ENCODE data around the gene THSD4.

The THSD4 gene

DNA sequence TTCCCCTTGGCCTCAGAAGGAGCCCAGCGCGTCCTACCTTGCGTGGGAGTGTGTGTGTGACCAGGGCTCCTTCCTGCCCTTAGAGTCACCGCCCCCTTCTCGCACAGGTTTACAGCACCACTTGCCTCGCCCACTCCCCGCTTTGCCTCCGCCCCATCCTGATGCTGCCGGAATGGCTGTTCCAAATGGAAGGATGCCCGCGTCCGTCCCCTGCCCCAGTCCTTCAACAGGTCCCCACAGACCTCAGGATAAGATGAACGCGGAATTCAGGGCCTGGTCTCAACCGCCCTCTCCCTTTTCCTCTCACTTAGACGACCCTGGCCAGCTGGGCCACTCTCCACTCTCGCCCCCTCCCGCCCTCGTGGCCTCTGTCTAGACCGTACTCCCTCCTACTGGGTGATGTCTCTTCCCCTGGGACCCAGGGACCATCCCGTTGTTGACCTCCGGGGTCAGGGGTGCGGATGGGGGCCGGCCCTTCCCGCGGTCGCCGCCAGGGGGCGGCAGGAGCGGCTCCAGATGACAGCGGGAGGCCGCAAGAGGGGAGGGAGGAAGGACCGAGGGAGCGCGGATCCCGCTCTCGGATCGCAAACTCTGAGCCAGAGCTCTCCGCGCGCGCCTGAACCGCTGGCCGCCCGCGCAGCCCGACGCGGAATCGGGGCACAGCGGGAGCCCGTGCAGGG is at the start of gene THSD4:
Gene THSD4 (plus strand): TSS at position 585 of the 680 bp plus-strand sequence.
- no peaks in the 10 kb centered on the region for H3K36me3 Mint-ChIP-seq
- ATAC-seq (replicated peaks) (peak; percentile 82 to 83), DNase-seq (peak; percentile 42)
- no peak within 1 kb of the TSS for H3K27ac Mint-ChIP-seq
- peak within 1 kb of the TSS; percentile 77 to 80 for H3K4me3 Mint-ChIP-seq
- H3K27me3 Mint-ChIP-seq: peaks cover 48 to 50% of the 10 kb centered on the region in 2 donors
- peaks cover 9 to 16% of the 10 kb centered on the region in 2 donors for H3K4me1 Mint-ChIP-seq
- no peaks in the 10 kb centered on the region for H3K9me3 Mint-ChIP-seq

DNA sequence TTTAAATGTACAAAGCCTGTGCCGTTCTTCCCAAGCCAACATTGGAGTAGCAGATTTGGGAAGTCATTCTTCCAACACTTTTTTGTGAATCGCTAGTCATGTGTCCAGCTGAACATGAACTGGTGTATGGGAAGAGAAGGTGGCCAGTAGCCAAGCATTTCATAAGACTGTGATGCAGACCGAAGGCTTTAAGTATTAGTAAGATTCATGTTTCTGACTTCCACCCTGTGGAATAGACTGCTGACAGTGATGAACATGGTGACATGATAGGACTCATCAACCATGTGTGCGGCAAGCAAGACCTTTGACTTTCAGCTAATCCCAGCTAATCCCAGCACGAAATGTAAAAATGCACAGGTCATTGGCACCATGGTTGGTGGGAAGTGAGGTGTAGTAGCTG is 48.3 kb upstream of the THSD4 start:
- no peak overlapping the region for H3K27ac Mint-ChIP-seq
- peaks cover 0 to 2% of the 10 kb centered on the region in 2 donors for H3K9me3 Mint-ChIP-seq
- no peaks in the 10 kb centered on the region for H3K4me1 Mint-ChIP-seq
- H3K4me3 Mint-ChIP-seq: no peak overlapping the region
- H3K36me3 Mint-ChIP-seq: no peaks in the 10 kb centered on the region
- DNase-seq (no peak), ATAC-seq (replicated peaks) (no peak)
- H3K27me3 Mint-ChIP-seq: peaks cover 5 to 7% of the 10 kb centered on the region in 2 donors

DNA sequence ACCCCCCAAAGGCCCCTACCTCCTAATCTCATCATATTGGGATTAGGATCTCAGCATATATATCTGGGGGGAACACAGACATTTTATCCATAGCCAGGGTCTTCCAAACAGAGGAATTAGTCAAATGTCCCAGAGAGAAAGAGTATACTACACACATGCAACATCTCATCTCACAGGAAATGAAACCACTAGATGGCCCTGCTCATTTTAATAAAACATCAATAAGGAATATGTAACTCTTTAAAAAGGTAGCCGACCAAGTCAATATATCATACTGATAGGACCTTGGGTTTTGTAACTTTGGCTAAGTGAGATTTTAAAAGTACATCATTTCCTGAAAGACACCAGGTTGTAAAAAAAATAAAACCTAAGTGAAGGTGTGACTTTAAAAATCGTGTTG is 45.6 kb upstream of the THSD4 start:
- H3K36me3 Mint-ChIP-seq: no peaks in the 10 kb centered on the region
- DNase-seq (no peak), ATAC-seq (replicated peaks) (no peak)
- no peak overlapping the region for H3K27ac Mint-ChIP-seq
- no peaks in the 10 kb centered on the region for H3K4me1 Mint-ChIP-seq
- H3K9me3 Mint-ChIP-seq: peaks cover 9 to 10% of the 10 kb centered on the region in 2 donors
- H3K4me3 Mint-ChIP-seq: no peak overlapping the region
- peaks cover 9 to 12% of the 10 kb centered on the region in 2 donors for H3K27me3 Mint-ChIP-seq

DNA sequence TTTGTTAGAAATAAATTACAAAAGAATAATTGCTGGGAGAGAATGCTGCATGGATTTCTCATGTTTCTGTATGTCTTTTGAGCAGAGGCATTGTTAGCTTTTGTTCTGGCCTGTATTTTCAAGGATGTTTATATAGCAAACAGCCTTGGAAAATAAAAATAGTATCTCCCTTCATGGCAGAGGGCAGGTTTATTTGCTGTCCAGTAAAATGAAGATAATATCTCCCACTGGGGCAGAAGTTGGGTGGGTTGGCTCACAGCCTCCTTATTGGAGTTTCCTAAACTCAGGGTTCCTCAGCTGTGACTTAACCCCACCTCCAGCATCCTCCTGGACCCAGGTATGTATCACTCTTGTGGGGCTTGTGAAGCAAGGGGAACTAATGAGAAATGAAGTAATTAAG is 43.7 kb upstream of the THSD4 start:
- Mint-ChIP-seq H3K4me1 (no peaks in the 10 kb centered on the region), H3K27ac (no peak overlapping the region), H3K36me3 (no peaks in the 10 kb centered on the region), H3K27me3 (peaks cover 9 to 12% of the 10 kb centered on the region in 2 donors), H3K4me3 (no peak overlapping the region), H3K9me3 (peaks cover 10 to 11% of the 10 kb centered on the region in 2 donors)
- ATAC-seq (replicated peaks): no peak
- DNase-seq: no peak

DNA sequence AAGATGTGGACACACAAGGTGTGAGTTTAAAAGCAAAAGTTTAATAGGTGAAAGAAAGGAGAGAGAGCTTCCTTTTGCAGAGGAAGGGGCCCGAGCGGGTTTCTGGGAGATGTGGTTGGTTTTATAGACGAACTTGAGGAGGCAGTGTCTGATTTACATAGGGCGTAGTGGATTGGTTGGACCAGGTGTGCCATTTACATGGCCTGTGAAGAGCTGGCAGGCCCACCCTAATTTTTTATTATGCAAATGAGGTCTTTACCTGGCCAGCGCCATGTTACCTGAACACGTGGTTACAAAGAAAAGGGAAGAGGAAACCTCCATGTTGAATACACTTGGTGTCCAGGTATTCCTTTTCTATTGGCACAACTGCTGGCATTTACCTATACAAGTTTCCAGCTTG is 42.8 kb upstream of the THSD4 start:
- Mint-ChIP-seq H3K36me3 (no peaks in the 10 kb centered on the region), H3K4me3 (no peak overlapping the region), H3K27me3 (peaks cover 9 to 10% of the 10 kb centered on the region in 2 donors), H3K4me1 (no peaks in the 10 kb centered on the region), H3K9me3 (peaks cover 10 to 12% of the 10 kb centered on the region in 2 donors), H3K27ac (no peak overlapping the region)
- ATAC-seq (replicated peaks) (no peak), DNase-seq (no peak)

DNA sequence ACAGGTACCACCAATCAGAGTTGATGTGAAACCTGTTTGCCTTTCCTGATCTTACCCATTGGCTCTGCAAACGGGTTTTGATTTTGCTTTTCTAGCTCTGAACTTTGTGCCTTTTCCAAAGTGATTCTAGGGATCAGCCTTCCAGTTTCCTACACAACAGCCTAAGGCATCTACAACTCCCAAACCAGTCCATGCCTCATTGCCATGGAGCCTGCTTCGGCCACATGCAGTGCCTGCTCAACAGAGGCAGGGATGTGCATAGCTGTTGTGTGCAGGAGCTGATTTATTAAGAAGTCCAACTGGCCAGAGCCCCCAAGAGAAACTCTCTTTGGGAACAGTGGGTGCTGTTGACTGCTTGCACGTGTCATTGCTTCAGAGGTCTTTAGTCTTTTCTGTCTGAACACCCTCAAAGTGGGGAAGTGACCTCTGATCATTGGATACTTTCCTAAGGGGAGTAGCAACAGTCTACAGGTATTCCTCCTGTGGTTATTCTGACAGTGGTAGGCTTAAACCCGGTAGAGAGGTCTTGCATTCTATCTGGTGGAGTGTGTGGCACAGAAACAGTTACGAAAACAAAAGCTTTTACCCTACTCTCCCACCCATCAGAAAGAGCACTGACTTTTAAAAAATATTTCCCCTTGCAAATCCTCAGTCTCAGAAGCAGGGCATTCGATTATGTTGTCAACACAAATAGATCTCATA is 36.6 kb upstream of the THSD4 start:
- Mint-ChIP-seq H3K36me3 (no peaks in the 10 kb centered on the region), H3K27me3 (peaks cover 12 to 29% of the 10 kb centered on the region in 2 donors), H3K27ac (no peak overlapping the region), H3K9me3 (peaks cover 9 to 12% of the 10 kb centered on the region in 2 donors), H3K4me3 (no peak overlapping the region), H3K4me1 (no peaks in the 10 kb centered on the region)
- ATAC-seq (replicated peaks) (no peak), DNase-seq (no peak)

DNA sequence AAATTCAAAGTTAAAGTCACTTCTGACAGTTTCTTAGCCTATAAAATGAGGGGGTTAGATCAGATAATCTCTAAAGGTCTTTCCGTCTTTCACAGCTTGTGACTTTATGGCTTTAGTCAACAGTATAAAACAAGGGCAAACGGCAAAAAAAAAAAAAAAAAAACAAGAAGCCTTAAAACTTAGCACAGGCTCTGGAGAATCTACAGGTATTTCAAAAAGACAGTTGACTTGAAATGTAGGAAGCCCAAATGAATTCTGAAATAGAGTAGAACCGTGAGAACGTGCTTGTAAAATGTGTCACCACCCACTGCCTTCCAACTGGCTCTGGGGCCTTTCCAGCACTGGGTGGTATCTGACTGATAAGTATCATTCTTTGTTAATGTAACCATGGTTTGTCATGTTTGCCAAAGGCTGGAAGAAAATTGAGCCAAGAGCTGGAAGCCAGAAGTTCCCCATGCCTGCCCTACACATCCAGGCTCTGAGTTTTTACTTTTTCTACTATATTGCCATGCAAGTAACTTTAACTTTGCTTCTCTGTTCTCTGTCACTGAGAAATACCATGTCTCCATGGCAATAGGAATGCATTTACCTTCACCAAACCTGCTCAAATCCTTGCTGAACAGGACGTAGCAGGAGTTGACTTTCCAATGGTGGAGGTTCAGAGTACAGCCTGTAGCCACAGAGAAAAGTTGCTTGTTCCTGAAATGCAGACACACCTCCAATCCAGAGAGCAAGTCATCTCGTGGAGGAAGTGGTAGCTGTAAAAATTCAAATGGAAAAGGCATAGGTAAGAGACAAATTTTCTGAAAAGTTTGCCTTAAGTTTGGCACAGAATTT is 35.8 kb upstream of the THSD4 start:
- Mint-ChIP-seq H3K4me1 (no peaks in the 10 kb centered on the region), H3K27ac (no peak overlapping the region), H3K27me3 (peaks cover 16 to 31% of the 10 kb centered on the region in 2 donors), H3K9me3 (peaks cover 6 to 8% of the 10 kb centered on the region in 2 donors), H3K36me3 (no peaks in the 10 kb centered on the region), H3K4me3 (no peak overlapping the region)
- ATAC-seq (replicated peaks) (no peak), DNase-seq (no peak)

DNA sequence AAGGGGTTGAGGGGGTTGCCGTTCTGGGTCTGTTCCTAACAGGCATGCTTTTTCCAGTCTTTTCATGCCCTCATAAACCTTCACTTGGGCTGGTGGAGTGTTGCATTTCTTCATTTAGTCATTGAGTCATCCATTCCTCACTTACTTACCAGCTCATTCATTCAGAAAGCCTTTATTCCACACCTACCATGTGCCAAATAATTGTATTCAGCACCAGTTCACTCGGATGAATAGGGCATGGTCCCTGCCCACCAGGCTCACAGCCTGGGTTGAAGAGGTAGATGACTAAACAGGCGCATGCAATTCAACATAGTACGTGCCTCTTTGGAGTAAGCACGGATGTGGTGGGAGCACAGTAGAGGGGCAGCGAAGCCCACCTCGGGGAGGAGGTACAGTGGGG is 35.1 kb upstream of the THSD4 start:
- H3K36me3 Mint-ChIP-seq: no peaks in the 10 kb centered on the region
- peaks cover 16 to 31% of the 10 kb centered on the region in 2 donors for H3K27me3 Mint-ChIP-seq
- ATAC-seq (replicated peaks): no peak

DNA sequence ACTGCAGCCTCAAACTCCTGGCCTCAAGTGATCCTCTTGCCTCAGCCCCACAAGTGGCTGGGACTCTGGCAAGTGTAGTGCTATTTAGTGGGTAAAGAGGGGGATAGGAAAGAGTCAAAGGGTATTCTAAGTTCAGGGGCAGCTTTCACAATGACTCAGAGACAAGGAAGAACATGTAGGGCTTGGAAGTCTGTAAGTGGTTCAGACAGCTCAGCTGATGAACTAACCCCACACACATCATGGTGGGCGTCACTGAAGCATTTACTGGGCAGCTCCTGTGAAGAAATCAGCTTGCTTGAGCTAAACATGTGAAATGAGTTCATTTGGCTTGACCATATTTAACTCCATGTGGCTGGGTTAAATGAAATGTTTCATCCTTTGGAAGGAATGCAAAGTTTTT is 34.6 kb upstream of the THSD4 start:
- Mint-ChIP-seq H3K27ac (no peak overlapping the region), H3K9me3 (peaks cover 4 to 6% of the 10 kb centered on the region in 2 donors), H3K4me1 (no peaks in the 10 kb centered on the region), H3K36me3 (no peaks in the 10 kb centered on the region), H3K4me3 (no peak overlapping the region), H3K27me3 (peaks cover 16 to 31% of the 10 kb centered on the region in 2 donors)
- DNase-seq: no peak
- ATAC-seq (replicated peaks): no peak

More for the DNA sequence above, 35.1 kb upstream of the THSD4 start:
- peaks cover 4 to 6% of the 10 kb centered on the region in 2 donors for H3K9me3 Mint-ChIP-seq
- H3K4me1 Mint-ChIP-seq: no peaks in the 10 kb centered on the region
- no peak for DNase-seq
- H3K4me3 Mint-ChIP-seq: no peak overlapping the region
- H3K27ac Mint-ChIP-seq: no peak overlapping the region

DNA sequence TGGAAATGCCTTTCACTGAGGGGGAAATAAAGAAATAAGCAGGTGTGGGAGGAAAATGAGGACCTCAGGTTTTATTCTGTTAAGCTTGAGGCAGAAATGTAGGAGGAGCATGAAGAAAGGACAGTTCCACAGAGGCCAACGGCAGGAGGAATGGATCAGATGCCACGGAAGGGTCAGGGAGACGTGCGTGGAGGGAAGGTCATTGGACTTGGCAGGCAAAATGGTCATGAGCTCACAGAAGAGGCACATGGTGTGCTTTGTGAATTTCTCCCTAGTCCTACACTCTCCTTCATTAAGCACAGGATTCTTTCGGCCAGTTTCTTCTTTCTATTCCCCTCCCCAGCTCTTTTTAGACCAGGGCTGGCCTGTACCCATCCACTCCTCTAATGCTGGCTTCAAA is 32.5 kb upstream of the THSD4 start:
- Mint-ChIP-seq H3K27ac (no peak overlapping the region), H3K4me3 (no peak overlapping the region), H3K9me3 (peaks cover 4 to 6% of the 10 kb centered on the region in 2 donors), H3K36me3 (peaks cover 0 to 1% of the 10 kb centered on the region in 2 donors), H3K27me3 (peaks cover 16 to 37% of the 10 kb centered on the region in 2 donors), H3K4me1 (no peaks in the 10 kb centered on the region)
- ATAC-seq (replicated peaks) (no peak), DNase-seq (no peak)

DNA sequence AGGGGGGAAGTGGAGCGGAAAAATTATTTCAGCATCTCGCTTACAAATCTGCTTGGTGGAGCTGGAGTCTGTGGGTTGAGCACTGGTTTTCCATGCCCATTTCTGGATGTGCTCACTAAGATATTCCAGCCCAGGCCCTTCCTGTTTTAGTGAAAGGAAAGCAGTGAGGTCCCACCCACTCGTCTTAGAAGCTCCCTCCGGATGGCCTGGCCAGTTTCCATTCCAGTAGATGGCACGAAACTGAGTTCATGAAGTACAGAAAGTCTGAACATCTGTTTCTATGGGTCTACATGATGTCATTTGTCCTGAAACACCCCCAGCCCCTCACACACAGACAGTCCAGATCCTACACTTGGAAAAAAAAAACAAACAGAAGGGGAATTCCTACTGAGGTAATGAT is 31.9 kb upstream of the THSD4 start:
- ATAC-seq (replicated peaks) (no peak), DNase-seq (no peak)
- H3K9me3 Mint-ChIP-seq: peaks cover 2 to 5% of the 10 kb centered on the region in 2 donors
- H3K27me3 Mint-ChIP-seq: peaks cover 16 to 39% of the 10 kb centered on the region in 2 donors
- H3K4me1 Mint-ChIP-seq: no peaks in the 10 kb centered on the region
- H3K4me3 Mint-ChIP-seq: no peak overlapping the region
- H3K36me3 Mint-ChIP-seq: peaks cover 0 to 1% of the 10 kb centered on the region in 2 donors
- H3K27ac Mint-ChIP-seq: no peak overlapping the region

DNA sequence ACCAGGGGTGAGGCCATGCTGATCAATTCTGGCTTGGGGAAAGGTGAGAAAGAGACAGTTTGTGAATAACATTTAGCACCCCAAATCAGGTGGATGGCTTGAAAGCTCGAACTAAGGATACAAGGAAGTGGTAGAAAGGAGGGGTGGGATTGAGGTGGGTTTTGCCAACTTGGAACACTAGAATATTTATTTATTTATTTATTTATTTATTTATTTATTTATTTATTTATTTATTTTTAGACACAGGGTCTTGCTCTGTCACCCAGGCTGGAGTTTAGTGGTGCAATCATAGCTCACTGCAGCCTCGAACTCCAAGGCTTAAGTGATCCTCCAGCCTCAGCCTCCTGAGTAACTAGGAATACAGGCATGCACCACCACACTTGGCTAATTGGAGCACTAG is 31.0 kb upstream of the THSD4 start:
- peaks cover 0 to 7% of the 10 kb centered on the region in 2 donors for H3K9me3 Mint-ChIP-seq
- H3K36me3 Mint-ChIP-seq: peaks cover 0 to 1% of the 10 kb centered on the region in 2 donors
- H3K4me1 Mint-ChIP-seq: no peaks in the 10 kb centered on the region
- H3K27ac Mint-ChIP-seq: no peak overlapping the region
- H3K27me3 Mint-ChIP-seq: peaks cover 16 to 42% of the 10 kb centered on the region in 2 donors
- no peak overlapping the region for H3K4me3 Mint-ChIP-seq
- ATAC-seq (replicated peaks): no peak
- DNase-seq: no peak

DNA sequence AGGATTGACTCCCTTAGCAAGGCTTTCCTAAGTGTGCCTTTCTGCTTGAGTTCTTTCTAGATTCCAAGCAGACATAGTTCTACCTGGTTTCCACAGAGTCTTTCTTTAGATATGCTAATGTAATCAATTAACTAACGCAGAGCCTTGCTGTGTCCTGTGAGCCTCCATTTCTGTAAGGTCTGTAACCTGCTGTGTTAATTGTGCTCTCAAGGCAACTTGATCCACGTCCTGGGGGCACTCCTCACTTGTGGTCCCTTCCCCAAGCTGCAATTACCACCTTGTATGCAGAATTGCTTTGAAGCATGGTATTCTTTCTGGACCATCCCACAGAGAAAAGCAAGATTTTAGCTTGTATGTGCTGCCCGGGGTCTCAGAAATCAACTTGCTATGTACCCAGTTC is 29.5 kb upstream of the THSD4 start:
- peaks cover 16 to 42% of the 10 kb centered on the region in 2 donors for H3K27me3 Mint-ChIP-seq
- H3K4me3 Mint-ChIP-seq: no peak overlapping the region
- H3K36me3 Mint-ChIP-seq: peaks cover 0 to 1% of the 10 kb centered on the region in 2 donors
- no peak overlapping the region for H3K27ac Mint-ChIP-seq
- DNase-seq (no peak), ATAC-seq (replicated peaks) (no peak)
- no peaks in the 10 kb centered on the region for H3K4me1 Mint-ChIP-seq
- H3K9me3 Mint-ChIP-seq: peaks cover 0 to 7% of the 10 kb centered on the region in 2 donors

DNA sequence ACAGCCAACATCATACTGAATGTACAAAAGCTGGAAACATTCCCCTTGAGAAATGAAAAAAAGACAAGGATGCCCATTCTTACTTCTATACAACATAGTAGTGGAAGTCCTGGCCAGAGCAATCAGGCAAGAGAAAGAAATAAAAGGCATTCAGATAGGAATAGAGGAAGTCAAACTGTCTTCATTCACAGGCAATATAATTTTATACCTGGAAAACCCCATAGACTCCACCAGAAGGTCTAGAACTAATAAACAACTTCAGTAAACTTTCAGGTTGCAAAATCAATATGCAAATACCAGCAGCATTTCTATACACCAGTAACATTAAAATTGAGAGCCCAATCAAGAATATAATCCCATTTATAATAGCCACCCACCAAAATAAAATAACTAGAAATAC is 27.1 kb upstream of the THSD4 start:
- H3K9me3 Mint-ChIP-seq: peaks cover 0 to 7% of the 10 kb centered on the region in 2 donors
- H3K4me1 Mint-ChIP-seq: no peaks in the 10 kb centered on the region
- no peak overlapping the region for H3K4me3 Mint-ChIP-seq
- no peak for DNase-seq
- H3K36me3 Mint-ChIP-seq: peaks cover 0 to 1% of the 10 kb centered on the region in 2 donors
- no peak overlapping the region for H3K27ac Mint-ChIP-seq
- peaks cover 4 to 35% of the 10 kb centered on the region in 2 donors for H3K27me3 Mint-ChIP-seq
- ATAC-seq (replicated peaks): no peak
